GM19043 (cell line): Measurements from ENCODE around the gene SRSF3.
A peak's percentile ranks its signal among the peaks of the same experiment; 100 is the strongest.
"Not testable (repeated sequence)": the region's sequence is repeated elsewhere in the genome, so short reads cannot be mapped to it uniquely, and the experiment has no call there.

Experiments
- ATAC-seq: cut with Tn5 transposase; IDR thresholded peaks from one replicate; pipeline ENCODE4 v1.9.1; 2021; ENCODE audit warnings: low read depth; ENCODE audit not compliant: unreplicated experiment

Gene SRSF3

DNA sequence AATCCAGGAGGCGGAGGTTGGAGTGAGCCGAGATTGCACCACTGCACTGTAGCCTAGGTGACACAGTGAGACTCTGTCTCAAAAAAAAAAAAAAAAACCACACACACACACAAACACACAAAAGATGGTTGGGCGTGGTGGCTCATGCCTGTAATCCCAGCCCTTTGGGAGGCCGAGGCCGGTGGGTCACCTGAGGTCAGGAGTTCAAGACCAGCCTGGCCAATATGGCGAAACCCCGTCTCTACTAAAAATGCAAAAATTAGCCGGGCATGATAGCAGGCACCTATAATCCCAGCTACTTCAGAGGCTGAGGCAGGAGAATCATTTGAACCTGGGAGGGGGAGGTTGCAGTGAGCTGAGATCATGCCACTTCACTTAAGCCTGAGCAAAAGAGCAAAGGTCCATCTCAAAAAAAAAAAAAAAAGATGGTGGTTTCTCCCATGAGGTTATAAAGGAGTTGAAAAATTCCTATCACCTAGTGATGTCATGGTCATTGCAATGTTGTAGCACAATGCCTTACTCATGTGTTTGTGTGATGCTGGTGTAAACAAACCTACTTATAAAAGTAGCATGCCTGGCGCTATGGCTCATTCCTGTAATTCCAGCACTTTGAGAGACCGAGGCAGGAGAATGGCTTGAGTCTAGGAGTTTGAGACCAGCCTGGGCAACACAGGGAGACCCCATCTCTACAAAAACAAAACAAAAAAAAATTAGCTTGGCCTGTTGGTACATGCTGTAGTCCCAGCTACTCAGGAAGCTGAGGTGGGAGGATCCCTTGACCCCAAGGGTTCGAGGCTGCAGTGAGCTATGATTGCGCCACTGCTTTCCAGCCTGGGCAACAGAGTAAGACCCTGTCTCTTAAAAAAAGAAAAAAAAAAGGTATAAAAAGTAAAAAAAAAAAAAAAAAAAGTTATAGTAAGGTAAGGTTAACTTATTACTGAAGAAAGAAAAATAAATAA lies 21.5 kb upstream of the SRSF3 start:
- not testable (repeated sequence) for ATAC-seq

DNA sequence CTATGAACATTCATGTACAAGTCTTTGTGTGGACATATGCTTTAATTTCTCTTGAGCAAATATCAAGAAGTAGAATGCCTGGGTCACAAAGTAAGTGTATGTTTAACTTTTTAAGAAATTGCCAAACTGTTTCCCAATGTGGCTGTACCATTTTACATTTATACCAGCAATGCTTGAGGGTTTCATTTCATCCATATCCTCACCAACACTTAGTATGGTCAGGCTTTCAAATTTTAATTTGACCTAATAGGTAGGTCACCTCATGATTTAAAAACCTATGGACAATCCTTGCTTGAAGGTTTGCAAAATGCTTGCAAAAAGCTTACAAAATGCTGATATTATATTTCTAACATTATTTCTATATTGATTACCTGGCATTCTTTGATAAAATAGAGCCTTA lies 19.5 kb upstream of the SRSF3 start:
- ATAC-seq: no peak

DNA sequence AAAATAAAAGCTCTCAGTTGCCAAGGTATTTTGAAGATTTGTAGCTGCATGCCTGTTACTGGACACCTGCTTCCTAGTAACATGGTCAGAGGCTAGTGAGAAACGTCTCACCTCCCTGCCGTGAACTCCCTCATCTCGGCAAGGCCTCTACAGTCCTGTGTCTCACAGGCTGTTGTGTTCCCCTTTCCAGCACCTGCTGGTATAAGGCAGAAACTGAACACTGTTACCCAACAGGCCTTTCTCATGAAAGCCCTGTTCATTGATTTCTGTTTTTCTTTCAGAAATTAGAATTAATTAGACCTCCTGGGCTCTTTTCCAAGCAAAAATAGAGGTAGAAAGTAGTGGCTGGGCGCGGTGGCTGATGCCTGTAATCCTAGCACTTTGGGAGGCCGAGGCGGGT lies 17.6 kb upstream of the SRSF3 start:
- ATAC-seq: no peak

DNA sequence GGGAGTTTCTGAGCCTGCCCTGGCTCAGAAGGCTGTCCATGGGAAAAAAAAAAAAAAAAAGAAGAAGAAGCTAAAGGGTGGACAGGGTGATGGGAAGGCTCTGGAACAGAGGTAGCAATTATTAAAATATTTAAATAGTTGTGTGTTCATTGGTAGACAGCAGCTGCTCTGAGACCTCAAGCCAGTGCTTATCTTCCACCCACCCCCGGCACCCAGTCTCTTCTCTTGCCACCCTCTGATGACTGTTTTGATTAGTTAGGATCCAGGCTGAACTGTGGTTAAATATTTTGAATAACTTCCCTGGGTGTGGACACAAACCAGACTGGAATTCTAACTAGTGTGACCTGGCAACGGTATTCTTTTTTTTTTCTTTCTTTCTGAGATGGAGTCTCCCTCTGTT lies 16.9 kb upstream of the SRSF3 start:
- ATAC-seq: no peak

DNA sequence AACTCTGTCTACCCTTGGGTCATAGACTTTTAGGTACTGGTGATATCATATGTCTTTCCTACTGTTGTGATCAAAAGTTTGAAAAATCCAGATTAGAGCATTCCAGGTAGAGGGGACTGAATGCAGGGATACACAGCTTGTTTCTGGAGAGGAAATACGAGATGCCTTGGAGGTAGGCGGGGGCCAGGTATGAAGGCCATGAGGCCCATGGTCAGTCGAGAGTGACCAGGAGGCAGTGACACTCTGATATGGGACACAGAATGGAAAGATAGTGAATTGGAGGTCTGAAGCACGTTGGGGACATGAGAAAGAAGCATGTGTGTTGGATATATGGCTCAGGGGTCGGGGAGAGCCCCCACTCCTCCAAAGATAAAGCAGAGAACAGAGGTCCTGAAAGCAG lies 16.1 kb upstream of the SRSF3 start:
- no peak for ATAC-seq

DNA sequence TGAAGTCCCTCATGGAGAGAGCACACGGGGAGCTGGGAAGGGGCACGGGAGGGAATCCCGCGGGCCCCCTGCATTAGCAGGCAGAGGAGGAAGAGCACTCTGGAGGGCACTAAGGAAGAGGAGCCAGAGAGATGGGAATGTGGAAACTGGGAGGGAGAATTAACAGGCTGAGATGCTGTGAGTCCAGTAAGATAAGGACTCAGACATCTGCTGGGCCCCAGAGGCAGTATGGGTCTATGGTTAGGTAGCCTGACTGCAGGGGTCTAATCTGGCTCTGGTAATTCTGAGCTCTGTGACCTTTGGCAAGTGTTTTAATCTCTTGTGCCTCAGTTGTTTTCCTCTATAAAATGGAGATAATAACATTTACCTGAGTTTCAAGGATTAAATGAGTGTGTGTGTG lies 15.7 kb upstream of the SRSF3 start:
- no peak for ATAC-seq

DNA sequence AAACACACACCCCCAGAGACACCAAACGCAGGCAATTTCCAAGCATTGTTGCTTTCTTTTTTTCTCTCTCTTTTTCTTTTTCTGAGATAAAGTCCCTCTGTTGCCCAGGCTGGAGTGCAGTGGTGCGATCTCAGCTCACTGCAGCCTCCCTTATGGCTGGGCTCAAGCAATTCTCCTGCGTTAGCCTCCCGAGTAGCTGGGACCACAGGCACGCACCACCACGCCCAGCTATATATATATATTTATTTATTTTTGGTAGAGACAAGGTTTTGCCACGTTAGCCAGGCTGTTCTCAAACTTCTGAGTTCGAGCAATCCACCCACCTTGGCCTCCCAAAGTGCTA lies 14.0 kb upstream of the SRSF3 start:
- ATAC-seq: no peak

DNA sequence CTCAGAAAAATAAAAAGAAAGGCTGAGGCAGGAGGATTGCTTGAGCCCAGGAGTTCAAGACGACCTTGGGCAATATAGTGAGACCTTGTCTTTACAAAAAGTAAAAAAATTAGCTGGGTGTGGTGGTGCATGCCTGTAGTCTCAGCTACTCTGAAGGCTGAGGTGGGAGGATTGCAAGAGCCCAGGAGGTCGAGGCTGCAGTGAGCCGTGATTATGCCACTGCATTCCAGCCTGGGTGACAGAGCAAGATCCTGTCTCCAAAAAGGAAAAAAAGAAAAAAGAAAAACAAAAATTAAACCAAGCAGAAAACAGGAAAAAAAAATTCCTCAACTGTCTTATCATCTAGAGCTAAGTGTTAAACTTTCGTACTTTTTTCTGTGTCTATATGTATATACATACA lies 12.4 kb upstream of the SRSF3 start:
- no peak for ATAC-seq

DNA sequence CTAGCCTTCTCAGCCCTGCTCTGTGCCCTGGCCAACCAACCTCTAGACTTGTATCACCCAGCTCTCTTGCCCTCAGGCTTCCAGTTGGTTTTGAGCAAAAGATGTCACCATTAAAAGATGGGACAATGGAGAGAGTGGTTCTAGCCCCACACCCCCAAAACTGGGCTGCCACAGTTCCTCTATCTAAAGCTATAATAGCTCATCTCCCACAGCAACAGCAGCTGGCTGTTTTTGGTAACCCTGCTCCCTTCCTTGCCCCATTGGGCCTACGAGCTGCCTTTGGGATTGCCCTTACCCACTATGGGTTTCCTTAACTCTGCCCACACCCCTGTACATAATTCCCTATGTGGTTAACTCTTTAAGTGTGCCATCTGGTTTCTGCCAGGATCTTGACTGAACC lies 7.6 kb upstream of the SRSF3 start:
- ATAC-seq: no peak

DNA sequence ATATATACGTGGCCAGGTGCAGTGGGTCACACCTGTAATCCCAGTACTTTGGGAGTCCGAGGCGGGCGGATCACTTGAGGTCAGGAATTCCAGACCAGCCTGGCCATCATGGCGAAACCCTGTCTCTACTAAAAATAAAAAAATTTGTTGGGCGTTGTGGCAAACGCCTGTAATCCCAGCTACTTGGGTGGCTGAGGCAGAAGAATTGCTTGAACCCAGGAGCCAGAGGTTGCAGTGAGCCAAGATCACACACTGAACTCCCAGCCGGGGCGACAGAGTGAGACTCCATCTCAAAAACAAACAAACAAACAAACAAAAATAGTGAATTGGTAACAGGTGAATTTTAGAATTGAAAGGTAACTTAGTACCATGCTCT lies 5.1 kb upstream of the SRSF3 start:
- ATAC-seq: not testable (repeated sequence)

DNA sequence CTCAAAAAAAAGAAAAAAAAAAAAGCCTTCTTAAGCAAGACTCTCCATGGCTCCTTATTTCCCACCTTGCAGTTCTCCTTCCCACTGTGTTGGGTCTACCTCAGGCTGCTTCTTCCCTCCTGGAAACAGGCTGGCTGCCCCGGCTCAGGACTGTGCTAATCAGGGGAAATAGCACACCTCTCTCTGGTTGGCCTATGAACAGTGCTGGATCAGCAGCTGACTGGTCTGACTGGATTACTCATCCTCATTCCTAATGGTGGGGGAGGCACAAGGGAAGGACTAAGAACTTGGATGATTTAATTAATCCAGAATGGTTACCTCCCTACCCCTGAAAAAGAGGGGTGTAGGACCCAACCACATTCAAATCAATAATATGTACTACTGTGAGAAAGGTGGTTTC lies 3.9 kb upstream of the SRSF3 start:
- ATAC-seq: no peak

DNA sequence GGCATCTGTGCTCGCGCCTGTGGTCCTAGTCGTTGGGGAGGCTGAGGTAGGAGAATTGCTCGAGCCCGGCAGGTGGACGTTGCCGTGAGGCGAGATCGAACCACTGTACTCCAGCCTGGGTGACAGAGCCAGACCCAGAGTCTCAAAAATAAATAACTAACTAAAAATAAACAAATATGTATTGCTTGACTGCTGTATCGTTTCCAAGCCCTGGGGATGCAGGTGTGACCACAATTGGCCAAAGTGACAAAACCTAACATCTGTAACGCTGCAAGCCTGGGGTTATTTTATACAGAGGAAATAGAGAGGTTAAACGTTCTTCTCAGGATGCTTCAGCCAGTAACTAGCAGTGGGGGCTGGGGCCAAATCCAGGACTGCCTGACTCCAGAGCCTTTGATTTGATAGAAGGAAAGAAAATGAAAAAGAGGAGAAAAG lies 1.9 kb upstream of the SRSF3 start:
- ATAC-seq: peak; percentile 57

DNA sequence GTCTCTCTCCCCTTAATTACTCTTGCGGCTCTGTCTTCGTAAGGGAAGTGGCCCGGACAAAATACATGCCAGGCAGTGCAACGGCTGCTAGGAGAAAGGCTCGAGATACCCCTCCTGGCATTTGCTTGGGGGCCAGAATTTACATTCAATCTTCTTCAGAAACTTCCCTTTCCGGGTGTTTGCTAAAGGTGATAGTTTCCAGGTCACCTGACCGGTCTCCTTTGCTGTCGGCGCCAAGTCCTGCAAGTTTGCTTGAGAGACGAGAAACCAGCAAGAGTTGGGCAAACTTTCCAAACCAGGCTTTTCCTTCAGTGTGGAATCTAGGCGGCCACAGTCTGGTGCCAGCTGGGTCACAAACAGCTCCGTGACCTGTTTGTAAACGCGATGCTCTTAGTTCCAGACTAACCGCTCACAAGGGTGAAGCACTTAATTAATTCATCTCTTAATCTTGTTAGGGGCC lies 563 bp upstream of the SRSF3 start:
- peak; percentile 3 for ATAC-seq

DNA sequence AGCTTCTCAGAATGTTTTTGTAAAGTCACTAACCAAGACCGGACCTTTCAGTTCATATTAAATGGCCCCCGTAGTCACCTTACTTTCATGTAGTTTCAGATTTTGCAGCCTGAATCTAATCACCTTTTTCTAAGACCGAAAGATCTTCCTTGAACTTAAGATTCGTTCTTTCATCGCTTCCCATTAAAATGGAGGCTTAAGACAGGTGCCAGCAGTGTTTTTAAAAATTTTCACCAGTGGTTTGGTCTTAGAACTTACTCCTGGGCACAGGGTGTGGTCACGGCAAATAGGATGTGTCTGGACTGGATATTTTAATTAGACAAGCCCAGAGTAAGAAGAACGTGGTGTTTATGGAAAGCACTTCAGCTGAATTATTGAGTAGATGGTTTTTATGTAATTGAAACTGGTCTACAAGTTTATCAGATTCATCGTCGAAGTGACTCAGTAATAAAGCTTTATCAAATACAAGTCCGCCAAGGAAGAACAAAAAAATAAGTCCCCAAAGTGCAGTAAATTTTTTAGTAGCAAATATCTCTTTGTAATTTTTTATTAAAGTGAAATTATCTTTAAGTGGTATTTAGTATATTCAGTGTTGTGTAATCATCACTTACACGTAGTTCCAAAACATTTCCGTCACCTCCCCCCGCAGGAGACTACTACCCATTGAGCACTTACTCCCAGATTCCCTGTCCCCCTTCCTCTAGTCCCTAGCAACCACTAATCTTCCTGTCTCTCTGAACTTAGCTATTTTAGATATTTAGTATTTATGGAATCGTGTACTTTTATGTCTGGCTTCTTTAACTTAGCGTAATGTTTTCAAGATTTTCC lies 868 bp downstream of the SRSF3 start:
- ATAC-seq: no peak

DNA sequence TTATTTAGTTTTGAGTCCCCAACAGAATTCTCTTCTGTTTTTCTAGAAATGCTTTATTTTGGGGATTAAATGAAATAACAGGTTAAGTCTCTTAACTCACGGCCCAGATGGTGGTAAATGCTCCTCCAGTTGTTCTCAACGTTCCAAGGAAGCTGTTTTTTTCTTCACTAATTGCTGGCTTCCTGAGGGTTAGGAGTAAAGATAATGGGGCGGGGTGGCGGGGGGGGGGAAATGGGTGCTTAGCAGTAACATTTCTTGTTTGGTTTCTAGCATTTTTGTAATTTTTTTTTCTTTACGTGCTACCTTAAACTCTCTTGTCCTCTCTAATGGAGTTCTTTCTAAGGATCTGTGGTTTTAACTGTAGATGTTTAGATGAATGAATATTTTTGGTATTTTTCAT lies 2.2 kb downstream of the SRSF3 start:
- no peak for ATAC-seq

DNA sequence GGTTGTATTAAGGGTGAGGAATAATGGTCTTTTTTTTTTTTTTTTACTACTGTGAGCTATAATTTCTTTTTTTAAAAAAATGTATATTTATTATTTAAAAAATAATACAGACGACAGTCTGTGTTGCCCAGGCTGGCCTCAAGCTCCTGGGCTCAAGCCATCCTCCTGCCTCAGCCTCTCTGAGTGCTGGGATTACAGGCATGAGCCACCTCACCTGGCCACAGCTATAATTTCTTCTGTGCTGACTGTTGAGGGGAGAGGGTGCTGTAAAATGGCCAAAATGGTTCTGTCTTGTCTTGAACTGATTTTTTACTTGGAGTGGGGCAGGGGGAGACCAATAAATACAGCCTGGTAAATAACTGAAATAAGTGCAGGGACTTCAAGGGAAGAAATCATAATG lies 3.6 kb downstream of the SRSF3 start:
- ATAC-seq: no peak

DNA sequence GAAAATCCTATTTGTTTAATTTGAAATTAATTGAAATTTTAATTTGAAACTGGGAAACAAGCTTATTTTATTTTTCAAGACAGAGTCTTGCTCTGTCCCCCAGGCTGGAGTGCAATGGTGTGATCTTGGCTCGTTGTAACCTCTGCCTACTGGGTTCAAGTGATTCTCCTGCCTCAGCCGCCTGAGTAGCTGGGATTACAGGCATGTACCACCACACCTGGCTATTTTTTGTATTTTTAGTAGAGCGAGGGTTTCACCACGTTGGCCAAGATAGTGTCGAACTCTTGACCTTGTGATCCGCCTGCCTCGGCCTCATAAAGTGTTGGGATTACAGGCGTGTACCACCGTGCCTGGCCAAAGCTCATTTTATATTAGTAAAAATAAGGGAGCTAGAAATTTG lies 4.2 kb downstream of the SRSF3 start:
- ATAC-seq: no peak

DNA sequence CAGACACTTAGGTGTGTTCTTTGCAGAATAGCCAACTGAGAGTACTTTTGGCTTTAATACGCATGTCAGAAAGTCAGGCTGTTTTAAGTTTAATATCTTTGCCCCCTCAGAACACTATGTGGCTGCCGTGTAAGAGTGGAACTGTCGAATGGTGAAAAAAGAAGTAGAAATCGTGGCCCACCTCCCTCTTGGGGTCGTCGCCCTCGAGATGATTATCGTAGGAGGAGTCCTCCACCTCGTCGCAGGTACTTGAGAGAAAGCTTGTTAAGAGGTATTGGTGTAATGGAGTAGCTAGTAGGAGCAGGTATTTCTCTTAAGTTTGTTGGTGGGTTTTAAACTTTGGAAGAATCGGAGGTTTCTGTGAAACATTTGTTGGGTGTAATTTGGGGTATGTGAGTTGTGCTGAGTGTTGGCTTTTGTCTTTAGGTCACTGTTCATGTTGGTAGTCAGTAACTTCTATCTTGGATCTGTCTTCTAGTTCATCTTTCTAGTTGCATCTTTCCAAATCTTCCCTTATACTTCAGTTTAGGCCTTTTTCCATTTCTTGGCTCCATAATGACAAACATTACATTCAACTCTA lies 4.7 kb downstream of the SRSF3 start:
- no peak for ATAC-seq

DNA sequence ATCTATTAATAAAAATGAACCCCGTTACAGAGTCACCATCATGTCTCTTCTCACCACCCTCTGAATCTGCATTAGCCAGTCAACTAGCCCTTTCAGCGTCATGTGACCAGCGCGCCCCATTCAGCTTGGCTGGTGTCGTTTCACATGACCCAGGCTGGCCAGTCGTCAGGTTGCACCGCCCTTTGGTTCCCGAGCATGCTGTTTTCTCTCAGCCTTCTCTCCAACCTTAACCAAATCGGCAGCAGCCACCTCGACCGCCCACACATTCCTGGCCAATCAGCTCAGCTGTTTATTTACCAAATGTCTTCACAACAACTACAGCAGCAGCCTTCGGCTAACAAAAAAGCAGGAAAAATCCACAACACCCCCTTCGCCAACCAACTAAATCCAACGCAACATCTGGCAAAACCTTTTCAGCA lies 5.6 kb downstream of the SRSF3 start:
- ATAC-seq: no peak

DNA sequence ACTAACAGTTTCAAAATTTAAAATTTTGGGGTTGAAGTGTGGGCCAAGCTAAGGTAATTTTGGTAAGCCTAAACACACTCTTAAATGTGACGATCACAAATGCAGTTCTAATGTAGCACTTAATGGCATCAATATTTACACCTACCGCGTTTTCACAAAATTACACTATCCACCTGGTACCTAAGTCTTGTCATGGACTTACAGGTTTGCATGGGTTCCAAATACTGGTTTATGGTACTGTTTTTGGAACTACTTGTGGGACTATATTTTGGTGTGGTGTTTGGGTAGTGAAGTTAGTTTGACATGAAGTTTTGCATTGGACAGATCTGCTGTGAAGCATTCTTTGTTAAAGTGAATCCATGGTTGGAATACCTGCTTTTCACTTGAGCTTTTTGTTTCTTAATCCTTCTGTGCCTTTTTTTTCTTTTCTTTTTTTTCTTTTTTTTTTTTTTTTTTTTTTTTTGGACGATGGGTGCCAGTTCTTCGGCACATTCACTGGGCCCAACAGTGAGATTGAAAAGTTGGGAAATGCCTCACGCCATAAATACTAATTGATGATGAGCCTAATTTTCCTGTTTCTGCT lies 6.5 kb downstream of the SRSF3 start:
- ATAC-seq: no peak

DNA sequence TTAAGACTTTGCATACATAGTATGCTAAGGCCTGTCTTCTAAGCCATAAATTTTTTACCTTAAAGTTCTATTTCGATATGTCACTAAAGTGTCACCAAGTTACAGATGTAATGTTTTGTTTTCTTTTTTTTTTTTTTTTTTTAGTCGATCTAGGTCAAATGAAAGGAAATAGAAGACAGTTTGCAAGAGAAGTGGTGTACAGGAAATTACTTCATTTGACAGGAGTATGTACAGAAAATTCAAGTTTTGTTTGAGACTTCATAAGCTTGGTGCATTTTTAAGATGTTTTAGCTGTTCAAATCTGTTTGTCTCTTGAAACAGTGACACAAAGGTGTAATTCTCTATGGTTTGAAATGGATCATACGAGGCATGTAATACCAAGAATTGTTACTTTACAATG lies 7.7 kb downstream of the SRSF3 start:
- ATAC-seq: not testable (repeated sequence)
